BLaER1 treated with 17β-estradiol and CSF1 and Interleukin-3, amounts not matched to agents 10 nM and 100 nM (cell line): Measurements from ENCODE around the gene INPP5A.
"Not testable (repeated sequence)": the region's sequence is repeated elsewhere in the genome, so short reads cannot be mapped to it uniquely, and the experiment has no call there.

ENCODE experiments used
- H3K27ac ChIP-seq, 11 experiments: shearing (Covaris generic); formaldehyde crosslinking; 2 replicates each; pipeline ENCODE4 v1.8.1; 2022
- H3K27me3 ChIP-seq, 11 experiments: shearing (Covaris generic); formaldehyde crosslinking; 2 replicates each; pipeline ENCODE4 v1.8.1; 2022
- H3K36me3 ChIP-seq, 11 experiments: shearing (Covaris generic); formaldehyde crosslinking; 2 replicates each; pipeline ENCODE4 v1.8.1; 2022
- H3K4me1 ChIP-seq, 10 experiments: shearing (Covaris generic); formaldehyde crosslinking; 2 replicates each; pipeline ENCODE4 v1.8.1; 2022
- H3K4me2 ChIP-seq, 11 experiments: shearing (Covaris generic); formaldehyde crosslinking; 2 replicates each; pipeline ENCODE4 v1.8.1; 2022
- H3K4me3 ChIP-seq, 10 experiments: shearing (Covaris generic); formaldehyde crosslinking; 2 replicates each; pipeline ENCODE4 v1.8.1; 2022
- H3K9ac ChIP-seq, 11 experiments: shearing (Covaris generic); formaldehyde crosslinking; 2 replicates each; pipeline ENCODE4 v1.8.1; 2022
- H3K9me3 ChIP-seq, 11 experiments: shearing (Covaris generic); formaldehyde crosslinking; replicated peaks in 1 of 11; 2 replicates each; pipeline ENCODE4 v1.8.1; 2022
- H4K20me1 ChIP-seq, 11 experiments: shearing (Covaris generic); formaldehyde crosslinking; 2 replicates each; pipeline ENCODE4 v1.8.1; 2022
- Cebpa-rat ChIP-seq, 11 experiments: shearing (Covaris generic); IDR thresholded peaks; 2 replicates each; pipeline ENCODE4 v1.8.1; 2022

Gene INPP5A

DNA sequence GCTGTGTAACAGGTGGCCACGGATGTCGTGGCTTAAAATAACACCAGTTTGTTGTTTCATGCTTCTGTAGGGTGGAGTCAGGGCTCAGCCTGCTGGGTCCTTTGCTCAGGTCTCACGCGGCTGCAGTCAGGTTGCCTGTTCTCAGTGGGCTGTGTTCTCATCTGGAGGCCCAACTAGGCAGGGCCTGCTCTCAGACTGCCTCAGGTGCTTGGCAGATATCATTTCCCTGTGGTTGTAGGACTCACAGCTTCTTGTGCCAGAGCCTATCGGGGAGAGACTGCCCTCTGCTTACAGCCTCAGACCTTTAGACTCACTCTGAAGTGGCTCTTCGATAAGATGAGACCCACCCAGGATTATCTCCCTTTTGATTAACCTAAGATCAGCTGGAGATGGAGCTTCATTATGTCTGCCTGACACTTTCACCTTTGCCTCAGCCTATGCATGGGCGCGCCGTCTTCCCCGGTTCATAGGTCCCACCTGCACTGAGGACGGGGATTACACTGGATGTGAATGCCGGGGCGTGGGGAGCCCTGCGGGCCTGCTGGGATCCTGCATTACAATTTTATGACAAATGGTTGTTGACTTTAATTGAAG lies 55.3 kb downstream of the INPP5A start:
- Histone ChIP-seq H3K4me1 (peaks cover 74 to 97% (median 95%) of the 10 kb centered on the region in 10 experiments), H3K4me3 (peak overlapping the region in 5 of 10 experiments; percentile 5 to 27 (median 14); a peak in 5 of 20 replicates), H3K27ac (peak overlapping the region in 10 of 11 experiments; percentile 28 to 99 (median 97); a peak in 19 of 22 replicates), H3K9ac (peak overlapping the region in 9 of 11 experiments; percentile 16 to 74 (median 69); a peak in 17 of 22 replicates), H3K36me3 (peaks cover 0 to 19% (median 0%) of the 10 kb centered on the region in 11 experiments; a peak in 4 of 22 replicates), H3K9me3 (peaks cover 0 to 40% (median 8%) of the 10 kb centered on the region in 11 experiments; a peak in 14 of 22 replicates), H3K27me3 (peaks cover 0 to 61% (median 0%) of the 10 kb centered on the region in 11 experiments; a peak in 4 of 22 replicates), H4K20me1 (peaks cover 5 to 80% (median 25%) of the 10 kb centered on the region in 11 experiments; a peak in 15 of 22 replicates), H3K4me2 (peak overlapping the region; percentile 52 to 97 (median 87))
- TF ChIP-seq Cebpa-rat (IDR thresholded peaks at IDR 0.05): no peak

GRCh38 chr10:132593389-132593788 lies 55.8 kb downstream of the INPP5A start:
- H3K9me3 ChIP-seq: peaks cover 3 to 45% (median 13%) of the 10 kb centered on the region in 11 experiments; a peak in 21 of 22 replicates
- peak overlapping the region in 10 of 11 experiments; percentile 28 to 99 (median 97); a peak in 19 of 22 replicates for H3K27ac ChIP-seq
- peak overlapping the region in 9 of 11 experiments; percentile 16 to 74 (median 69); a peak in 17 of 22 replicates for H3K9ac ChIP-seq
- peak overlapping the region in 6 of 10 experiments; percentile 5 to 27 (median 13); a peak in 3 of 20 replicates for H3K4me3 ChIP-seq
- peaks cover 5 to 77% (median 26%) of the 10 kb centered on the region in 11 experiments; a peak in 15 of 22 replicates for H4K20me1 ChIP-seq
- no peak for TF ChIP-seq Cebpa-rat (IDR thresholded peaks at IDR 0.05)
- H3K27me3 ChIP-seq: peaks cover 0 to 61% (median 0%) of the 10 kb centered on the region in 11 experiments; a peak in 4 of 22 replicates
- peak overlapping the region; percentile 52 to 97 (median 87) for H3K4me2 ChIP-seq
- peaks cover 69 to 97% (median 96%) of the 10 kb centered on the region in 10 experiments for H3K4me1 ChIP-seq
- peaks cover 0 to 19% (median 3%) of the 10 kb centered on the region in 11 experiments; a peak in 4 of 22 replicates for H3K36me3 ChIP-seq

- H3K36me3 ChIP-seq: peaks cover 0 to 26% (median 9%) of the 10 kb centered on the region in 11 experiments; a peak in 16 of 22 replicates
- H4K20me1 ChIP-seq: peaks cover 5 to 70% (median 26%) of the 10 kb centered on the region in 11 experiments; a peak in 15 of 22 replicates
- H3K4me3 ChIP-seq: peak overlapping the region in 4 of 10 experiments; percentile 3 to 27 (median 10); a peak in 2 of 20 replicates
- H3K4me1 ChIP-seq: peaks cover 64 to 98% (median 94%) of the 10 kb centered on the region in 10 experiments
- peak overlapping the region in 9 of 11 experiments; percentile 13 to 74 (median 69); a peak in 15 of 22 replicates for H3K9ac ChIP-seq
- peaks cover 0 to 60% (median 0%) of the 10 kb centered on the region in 11 experiments; a peak in 4 of 22 replicates for H3K27me3 ChIP-seq
- peak overlapping the region in 9 of 11 experiments; percentile 56 to 99 (median 97); a peak in 18 of 22 replicates for H3K27ac ChIP-seq
- H3K9me3 ChIP-seq: peaks cover 11 to 50% (median 21%) of the 10 kb centered on the region in 11 experiments
- H3K4me2 ChIP-seq: peak overlapping the region; percentile 52 to 97 (median 87)
- no peak for TF ChIP-seq Cebpa-rat (IDR thresholded peaks at IDR 0.05)
Observed at GRCh38 chr10:132593900-132594876, 56.6 kb downstream of the INPP5A start.

DNA sequence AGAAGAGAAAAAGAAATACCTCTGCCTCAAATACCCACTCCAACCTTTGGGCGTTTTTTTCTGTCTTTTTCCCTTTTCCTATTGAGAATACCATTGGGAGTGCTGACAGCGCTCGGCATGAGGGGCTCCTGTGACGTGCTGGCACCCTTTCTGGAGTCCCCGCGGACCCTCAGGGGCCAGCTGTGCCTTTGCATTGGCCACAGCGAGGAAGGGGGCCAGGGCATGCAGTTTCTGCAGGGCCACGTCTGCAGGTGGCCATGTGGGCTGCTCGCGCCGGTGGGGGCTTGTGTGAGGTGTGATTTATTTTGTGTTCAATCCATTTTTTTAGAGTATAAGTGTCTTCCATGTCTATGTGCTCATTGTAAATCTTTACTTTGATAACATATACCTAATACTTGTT lies 57.4 kb downstream of the INPP5A start:
- H3K27me3 ChIP-seq: peaks cover 0 to 51% (median 0%) of the 10 kb centered on the region in 11 experiments; a peak in 4 of 22 replicates
- peaks cover 20 to 53% (median 29%) of the 10 kb centered on the region in 11 experiments for H3K9me3 ChIP-seq
- H3K9ac ChIP-seq: peak overlapping the region in 2 of 11 experiments; percentile 12 to 60; a peak in 2 of 22 replicates
- TF ChIP-seq Cebpa-rat (IDR thresholded peaks at IDR 0.05): no peak
- H3K36me3 ChIP-seq: peaks cover 5 to 29% (median 16%) of the 10 kb centered on the region in 11 experiments; a peak in 20 of 22 replicates
- no peak overlapping the region for H3K4me3 ChIP-seq
- peak overlapping the region in 7 of 11 experiments; percentile 74 to 99 (median 97); a peak in 11 of 22 replicates for H3K27ac ChIP-seq
- peaks cover 55 to 90% (median 85%) of the 10 kb centered on the region in 10 experiments for H3K4me1 ChIP-seq
- H4K20me1 ChIP-seq: peaks cover 5 to 62% (median 26%) of the 10 kb centered on the region in 11 experiments; a peak in 13 of 22 replicates
- peak overlapping the region in 9 of 11 experiments; percentile 78 to 97 (median 88); a peak in 18 of 22 replicates for H3K4me2 ChIP-seq

- Histone ChIP-seq H3K4me2 (peak overlapping the region in 10 of 11 experiments; percentile 8 to 97 (median 62); a peak in 18 of 22 replicates), H3K9me3 (peaks cover 28 to 53% (median 34%) of the 10 kb centered on the region in 11 experiments), H3K4me1 (peaks cover 47 to 81% (median 77%) of the 10 kb centered on the region in 10 experiments), H3K27me3 (peaks cover 0 to 43% (median 0%) of the 10 kb centered on the region in 11 experiments; a peak in 4 of 22 replicates), H3K27ac (peak overlapping the region in 6 of 11 experiments; percentile 0 to 99 (median 23); a peak in 4 of 22 replicates), H3K36me3 (peaks cover 11 to 29% (median 23%) of the 10 kb centered on the region in 11 experiments; a peak in 21 of 22 replicates), H4K20me1 (peaks cover 5 to 55% (median 26%) of the 10 kb centered on the region in 11 experiments; a peak in 13 of 22 replicates), H3K4me3 (no peak overlapping the region), H3K9ac (peak overlapping the region in 1 of 11 experiments; percentile 16; a peak in 1 of 22 replicates)
- no peak for TF ChIP-seq Cebpa-rat (IDR thresholded peaks at IDR 0.05)
Observed at GRCh38 chr10:132595854-132596253, 58.3 kb downstream of the INPP5A start.

DNA sequence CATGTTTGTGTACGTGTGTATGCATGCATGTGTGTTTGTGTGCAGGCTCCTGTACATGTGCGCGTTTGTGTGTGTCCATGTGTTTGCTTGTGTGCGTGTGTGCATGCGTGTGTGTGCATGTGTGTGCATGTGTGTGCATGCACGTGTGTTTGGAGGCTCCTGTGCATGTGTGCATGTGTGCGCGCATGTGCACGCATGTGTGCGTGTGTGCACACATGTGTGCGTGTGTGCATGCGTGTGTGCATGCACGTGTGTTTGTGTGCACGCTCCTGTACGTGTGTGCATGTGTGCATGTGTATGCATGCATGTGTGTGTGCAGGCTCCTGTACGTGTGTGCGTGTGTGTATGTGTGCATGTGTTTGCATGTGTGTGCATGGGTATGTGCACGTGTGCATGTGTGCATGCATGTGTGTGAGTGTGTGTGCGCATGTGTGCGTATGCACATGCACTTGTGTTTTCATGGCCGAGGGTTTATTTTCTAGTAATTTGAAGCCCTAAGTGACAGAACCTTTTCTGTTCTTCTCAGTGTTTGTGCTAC lies 59.2 kb downstream of the INPP5A start:
- Histone ChIP-seq H3K36me3 (peaks cover 11 to 30% (median 24%) of the 10 kb centered on the region in 11 experiments; a peak in 21 of 22 replicates), H3K9ac (no peak overlapping the region), H3K4me2 (peak overlapping the region; percentile 28 to 97 (median 41); a peak in 19 of 22 replicates), H3K27ac (no peak overlapping the region), H3K4me1 (peaks cover 40 to 72% (median 69%) of the 10 kb centered on the region in 10 experiments), H3K27me3 (peaks cover 0 to 35% (median 0%) of the 10 kb centered on the region in 11 experiments; a peak in 4 of 22 replicates), H3K4me3 (no peak overlapping the region), H3K9me3 (peaks cover 37 to 53% (median 44%) of the 10 kb centered on the region in 11 experiments), H4K20me1 (peaks cover 5 to 49% (median 26%) of the 10 kb centered on the region in 11 experiments; a peak in 13 of 22 replicates)
- no peak for TF ChIP-seq Cebpa-rat (IDR thresholded peaks at IDR 0.05)

- peaks cover 38 to 63% (median 61%) of the 10 kb centered on the region in 10 experiments for H3K4me1 ChIP-seq
- TF ChIP-seq Cebpa-rat (IDR thresholded peaks at IDR 0.05): no peak
- peak overlapping the region in 9 of 11 experiments; percentile 3 to 97 (median 57); a peak in 15 of 22 replicates for H3K4me2 ChIP-seq
- peaks cover 11 to 30% (median 24%) of the 10 kb centered on the region in 11 experiments; a peak in 21 of 22 replicates for H3K36me3 ChIP-seq
- no peak overlapping the region for H3K4me3 ChIP-seq
- H3K27ac ChIP-seq: peak overlapping the region in 1 of 11 experiments; percentile 11; a peak in 2 of 22 replicates
- H4K20me1 ChIP-seq: peaks cover 7 to 48% (median 26%) of the 10 kb centered on the region in 11 experiments; a peak in 13 of 22 replicates
- peaks cover 0 to 28% (median 0%) of the 10 kb centered on the region in 11 experiments; a peak in 4 of 22 replicates for H3K27me3 ChIP-seq
- no peak overlapping the region for H3K9ac ChIP-seq
- peaks cover 43 to 52% (median 45%) of the 10 kb centered on the region in 11 experiments for H3K9me3 ChIP-seq
Observed at GRCh38 chr10:132597654-132598053, 60.1 kb downstream of the INPP5A start.

DNA sequence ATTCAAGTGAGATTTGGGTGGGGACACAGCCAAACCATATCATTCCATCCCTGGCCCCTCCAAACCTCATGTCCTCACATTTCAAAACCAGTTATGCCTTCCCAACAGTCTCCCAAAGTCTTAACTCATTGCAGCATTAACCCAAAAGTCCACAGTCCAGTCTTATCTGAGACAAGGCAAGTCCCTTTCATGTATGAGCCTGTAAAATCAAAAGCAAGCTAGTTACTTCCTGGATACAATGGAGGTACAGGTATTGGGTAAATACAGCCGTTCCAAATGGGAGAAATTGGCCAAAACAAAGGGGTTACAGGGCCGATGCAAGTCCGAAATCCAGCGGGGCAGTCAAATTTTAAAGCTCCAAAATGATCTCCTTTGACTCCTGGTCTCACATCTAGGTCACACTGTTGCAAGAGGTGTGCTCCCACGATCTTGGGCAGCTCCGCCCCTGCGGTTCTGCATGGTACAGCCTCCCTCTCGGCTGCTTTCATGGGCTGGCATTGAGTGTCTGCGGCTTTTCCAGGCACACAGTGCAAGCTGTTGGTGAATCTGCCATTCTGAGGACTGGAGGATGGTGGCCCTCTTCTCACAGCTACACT lies 61.5 kb downstream of the INPP5A start:
- H3K27ac ChIP-seq, H3K9ac ChIP-seq: not testable (repeated sequence)
- Histone ChIP-seq H4K20me1 (peaks cover 10 to 54% (median 30%) of the 10 kb centered on the region in 11 experiments; a peak in 15 of 22 replicates), H3K9me3 (peaks cover 48 to 64% (median 57%) of the 10 kb centered on the region in 11 experiments), H3K4me2 (peak overlapping the region in 3 of 11 experiments; percentile 24 to 97 (median 57); a peak in 2 of 22 replicates), H3K27me3 (peaks cover 0 to 20% (median 0%) of the 10 kb centered on the region in 11 experiments; a peak in 4 of 22 replicates), H3K36me3 (peaks cover 15 to 44% (median 26%) of the 10 kb centered on the region in 11 experiments; a peak in 21 of 22 replicates), H3K4me1 (peaks cover 23 to 49% (median 47%) of the 10 kb centered on the region in 10 experiments), H3K4me3 (peak overlapping the region in 5 of 10 experiments; percentile 14 to 50 (median 31); a peak in 3 of 20 replicates)
